ENCODE data around the gene TNKS2. TPM values are rescaled to one million over a fixed set of nuclear protein-coding genes. Genes with fewer than 3 reads are reported as not detected.

Gene TNKS2
- total and polyA plus RNA-seq, 4 donors, result 8.6 to 80.1 (median 23.3) TPM

DNA sequence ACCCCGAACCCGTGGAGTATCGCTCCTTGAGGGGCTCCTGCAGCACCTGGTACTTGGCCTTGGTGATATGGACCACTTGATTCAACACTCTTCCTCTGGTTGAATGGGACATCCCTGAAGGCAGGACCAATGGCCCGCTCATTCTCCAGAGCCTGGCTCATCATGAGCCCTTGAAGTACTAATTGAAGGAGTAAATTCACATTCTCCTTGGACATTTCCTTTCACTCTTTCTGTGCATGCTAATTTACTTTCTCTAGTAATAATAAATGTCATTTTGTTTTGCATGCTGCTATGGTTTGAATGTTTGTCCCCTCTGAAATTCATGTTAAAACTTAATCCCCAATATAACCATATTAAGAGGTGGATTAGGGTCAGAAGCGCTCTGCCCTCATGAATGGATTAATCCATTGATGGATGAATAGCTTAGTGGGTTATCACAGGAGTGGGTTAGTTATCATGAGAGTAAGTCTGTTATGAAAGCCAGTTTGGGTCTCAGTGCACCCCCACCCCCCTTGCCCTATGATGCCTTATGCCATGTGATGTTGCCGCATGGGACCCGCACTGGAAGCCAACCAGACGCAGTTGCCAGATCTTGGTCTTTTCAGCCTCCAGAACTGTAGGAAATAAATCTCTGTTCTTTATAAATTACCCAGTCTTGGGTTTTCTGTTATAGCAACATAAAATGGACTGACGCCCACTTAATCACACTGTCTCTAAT lies 87.3 kb downstream of the TNKS2 start:
- DNase-seq (no peak), ATAC-seq (ENCODE audit: insufficient read depth, low FRiP score) (no peak)
- Histone ChIP-seq H3K27me3 (ENCODE audit: control insufficient read depth in 3 of 3, insufficient read depth in 3 of 3, low read length in 2 of 3) (no peaks in the 10 kb centered on the region), H3K36me3 (ENCODE audit: control insufficient read depth in 4 of 4, insufficient read depth in 4 of 4, low read length in 4 of 4) (no peaks in the 10 kb centered on the region), H3K27ac (ENCODE audit: low read depth in 1 of 2, low read length in 1 of 2) (no peak overlapping the region), H3K4me3 (no peak overlapping the region), H3K4me1 (ENCODE audit: control insufficient read depth in 5 of 5, insufficient read depth in 5 of 5, low read length in 5 of 5) (peaks cover 2 to 39% (median 6%) of the 10 kb centered on the region in 5 donors), H3K9me3 (ENCODE audit: control insufficient read depth in 4 of 4, insufficient read depth in 3 of 4, low read length in 3 of 4) (no peaks in the 10 kb centered on the region), H3K9ac (ENCODE audit: insufficient read depth in 1 of 2, low read length in 2 of 2) (no peak overlapping the region)
- TF ChIP-seq, protein P1, sequence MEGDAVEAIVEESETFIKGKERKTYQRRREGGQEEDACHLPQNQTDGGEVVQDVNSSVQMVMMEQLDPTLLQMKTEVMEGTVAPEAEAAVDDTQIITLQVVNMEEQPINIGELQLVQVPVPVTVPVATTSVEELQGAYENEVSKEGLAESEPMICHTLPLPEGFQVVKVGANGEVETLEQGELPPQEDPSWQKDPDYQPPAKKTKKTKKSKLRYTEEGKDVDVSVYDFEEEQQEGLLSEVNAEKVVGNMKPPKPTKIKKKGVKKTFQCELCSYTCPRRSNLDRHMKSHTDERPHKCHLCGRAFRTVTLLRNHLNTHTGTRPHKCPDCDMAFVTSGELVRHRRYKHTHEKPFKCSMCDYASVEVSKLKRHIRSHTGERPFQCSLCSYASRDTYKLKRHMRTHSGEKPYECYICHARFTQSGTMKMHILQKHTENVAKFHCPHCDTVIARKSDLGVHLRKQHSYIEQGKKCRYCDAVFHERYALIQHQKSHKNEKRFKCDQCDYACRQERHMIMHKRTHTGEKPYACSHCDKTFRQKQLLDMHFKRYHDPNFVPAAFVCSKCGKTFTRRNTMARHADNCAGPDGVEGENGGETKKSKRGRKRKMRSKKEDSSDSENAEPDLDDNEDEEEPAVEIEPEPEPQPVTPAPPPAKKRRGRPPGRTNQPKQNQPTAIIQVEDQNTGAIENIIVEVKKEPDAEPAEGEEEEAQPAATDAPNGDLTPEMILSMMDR (IDR thresholded peaks at IDR 0.05; ENCODE audit: control extremely low read depth, extremely low read depth), result no peak
- WGBS, 2 donors, result 98% methylated on average over 9 of the region's 9 CpGs

DNA sequence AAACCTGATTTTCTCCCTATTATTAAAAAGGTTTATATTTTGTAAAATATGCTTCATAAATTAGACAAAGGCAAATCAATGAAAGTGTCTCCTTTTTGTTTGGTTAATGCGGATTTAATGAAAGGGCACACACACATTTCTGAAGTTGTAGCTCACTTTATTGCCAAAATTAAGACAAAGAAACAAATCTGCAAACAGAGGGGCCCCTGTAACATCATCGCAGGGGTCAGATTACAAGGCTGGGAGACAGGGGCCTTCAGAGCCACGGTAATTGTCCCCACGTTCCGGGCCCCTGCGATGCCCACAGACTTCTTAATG lies 88.7 kb downstream of the TNKS2 start:
- Histone ChIP-seq H3K9ac (ENCODE audit: insufficient read depth in 1 of 2, low read length in 2 of 2) (peak overlapping the region in 1 of 2 donors; percentile 83), H3K27ac (ENCODE audit: low read depth in 1 of 2, low read length in 1 of 2) (no peak overlapping the region), H3K27me3 (ENCODE audit: control insufficient read depth in 3 of 3, insufficient read depth in 3 of 3, low read length in 2 of 3) (no peaks in the 10 kb centered on the region), H3K36me3 (ENCODE audit: control insufficient read depth in 4 of 4, insufficient read depth in 4 of 4, low read length in 4 of 4) (no peaks in the 10 kb centered on the region), H3K4me3 (peak overlapping the region; percentile 32), H3K4me1 (ENCODE audit: control insufficient read depth in 5 of 5, insufficient read depth in 5 of 5, low read length in 5 of 5) (peaks cover 4 to 39% (median 6%) of the 10 kb centered on the region in 5 donors), H3K9me3 (ENCODE audit: control insufficient read depth in 4 of 4, insufficient read depth in 3 of 4, low read length in 3 of 4) (no peaks in the 10 kb centered on the region)
- no peak for ATAC-seq (ENCODE audit: insufficient read depth, low FRiP score)
- DNase-seq, result no peak
- TF ChIP-seq, protein P1 (IDR thresholded peaks at IDR 0.05; ENCODE audit: control extremely low read depth, extremely low read depth), result no peak
- 18 to 21% methylated on average over 6 of the region's 6 CpGs for WGBS, 2 donors

GRCh38 chr10:91887272-91888076 lies 89.2 kb downstream of the TNKS2 start:
- peak; percentile 82 to 90 (median 86) for DNase-seq
- H3K36me3 ChIP-seq (ENCODE audit: control insufficient read depth in 4 of 4, insufficient read depth in 4 of 4, low read length in 4 of 4), result no peaks in the 10 kb centered on the region
- WGBS, 2 donors, result 1% methylated on average over 59 of the region's 59 CpGs
- peak overlapping the region in 1 of 2 donors; percentile 83 for H3K9ac ChIP-seq (ENCODE audit: insufficient read depth in 1 of 2, low read length in 2 of 2)
- no peaks in the 10 kb centered on the region for H3K9me3 ChIP-seq (ENCODE audit: control insufficient read depth in 4 of 4, insufficient read depth in 3 of 4, low read length in 3 of 4)
- H3K4me1 ChIP-seq (ENCODE audit: control insufficient read depth in 5 of 5, insufficient read depth in 5 of 5, low read length in 5 of 5), result peaks cover 4 to 39% (median 6%) of the 10 kb centered on the region in 5 donors
- H3K4me3 ChIP-seq, result peak overlapping the region; percentile 32
- no peaks in the 10 kb centered on the region for H3K27me3 ChIP-seq (ENCODE audit: control insufficient read depth in 3 of 3, insufficient read depth in 3 of 3, low read length in 2 of 3)
- no peak overlapping the region for H3K27ac ChIP-seq (ENCODE audit: low read depth in 1 of 2, low read length in 1 of 2)
- peak; percentile 53 for ATAC-seq (ENCODE audit: insufficient read depth, low FRiP score)
- TF ChIP-seq, protein P1 (IDR thresholded peaks at IDR 0.05; ENCODE audit: control extremely low read depth, extremely low read depth), result no peak

Data from lung (tissue), 12 donors.